Adrenal gland (tissue), 5 donors: Measurements from ENCODE around the gene LIMA1.

Experiments
- CTCF ChIP-seq, 6 experiments: fragments of 450-650 bp in 4 of 6; fragments of 200-600 bp in 2 of 6; sonication (generic) in 1 of 6; IDR thresholded peaks; 1 replicate in 5 of 6; 2 replicates in 1 of 6; pipeline versions ENCODE4 v1.5.1 to v1.8.0; 2016 to 2021; ENCODE audit warnings: antibody characterized with exemption in 6 of 6, mild to moderate bottlenecking in 2 of 6, moderate library complexity in 1 of 6
- POLR2A ChIP-seq, 2 donors: fragments of 450-650 bp; IDR thresholded peaks; one replicate each; pipeline ENCODE4 v1.6.1; 2017; ENCODE audit warnings: antibody characterized with exemption in 2 of 2, mild to moderate bottlenecking in 2 of 2, moderate library complexity in 1 of 2
- donor health status: DM: no; HTN: no; CAD: no.

GRCh38 chr12:50147281-50147680 is 136.0 kb downstream of the LIMA1 start:
- TF ChIP-seq CTCF (IDR thresholded peaks at IDR 0.05) (no peak), POLR2A (IDR thresholded peaks at IDR 0.05) (no peak)
